Mesendoderm (in vitro differentiated cells): ENCODE measurements around the gene TNFRSF14.
"Not testable (repeated sequence)": the region's sequence is repeated elsewhere in the genome, so short reads cannot be mapped to it uniquely, and the experiment has no call there.

Source experiments
- DNase-seq: peaks from one replicate; pipeline ENCODE4 v3.0.0; 2013
- H2AK5ac ChIP-seq: 2 replicates; pipeline ENCODE4 v1.6.1; 2013; ENCODE audit warnings: low read length, inconsistent platforms
- H2BK120ac ChIP-seq: 2 replicates; pipeline ENCODE4 v1.6.1; 2013; ENCODE audit warnings: low read depth, mild to moderate bottlenecking, low read length, moderate library complexity, mixed read lengths
- H2BK15ac ChIP-seq: replicated peaks from 2 replicates; pipeline ENCODE4 v1.6.1; 2013; ENCODE audit warnings: low read depth, mild to moderate bottlenecking, moderate library complexity
- H2BK5ac ChIP-seq: 2 replicates; pipeline ENCODE4 v1.6.1; 2013; ENCODE audit warnings: low read length, inconsistent platforms
- H3K18ac ChIP-seq: 2 replicates; pipeline ENCODE4 v1.6.1; 2013; ENCODE audit warnings: mild to moderate bottlenecking, low read length, mixed read lengths
- H3K23ac ChIP-seq: one replicate; pipeline ENCODE4 v1.6.1; 2013; ENCODE audit warnings: low read length
- H3K27ac ChIP-seq: 2 replicates; pipeline ENCODE4 v1.5.1; 2013; ENCODE audit warnings: low read depth, mild to moderate bottlenecking, inconsistent platforms, low read length, moderate library complexity
- H3K27me3 ChIP-seq: 2 replicates; pipeline ENCODE4 v1.6.1; 2013; ENCODE audit warnings: low read length, control low read depth, mild to moderate bottlenecking, inconsistent platforms; ENCODE audit not compliant: insufficient read depth, poor library complexity
- H3K36me3 ChIP-seq: 2 replicates; pipeline ENCODE4 v1.6.1; 2013; ENCODE audit warnings: low read length, inconsistent platforms; ENCODE audit not compliant: control insufficient read depth, insufficient read depth
- H3K4ac ChIP-seq: one replicate; pipeline ENCODE4 v1.6.1; 2013; ENCODE audit warnings: low read depth, mild to moderate bottlenecking, low read length, moderate library complexity
- H3K4me1 ChIP-seq: 2 replicates; pipeline ENCODE4 v1.6.1; 2013; ENCODE audit warnings: low read depth, low read length, inconsistent platforms; ENCODE audit not compliant: control insufficient read depth
- H3K4me2 ChIP-seq: 2 replicates; pipeline ENCODE4 v1.6.1; 2013; ENCODE audit warnings: low read length
- H3K4me3 ChIP-seq: 2 replicates; pipeline ENCODE4 v1.5.1; 2013; ENCODE audit warnings: mild to moderate bottlenecking, low read length
- H3K56ac ChIP-seq: one replicate; pipeline ENCODE4 v1.6.1; 2013; ENCODE audit warnings: low read length
- H3K79me1 ChIP-seq: 2 replicates; pipeline ENCODE4 v1.6.1; 2013; ENCODE audit warnings: low read length, inconsistent platforms
- H3K79me2 ChIP-seq: 2 replicates; pipeline ENCODE4 v1.6.1; 2013; ENCODE audit warnings: mild to moderate bottlenecking, low read length; ENCODE audit not compliant: control insufficient read depth, insufficient read depth
- H3K9ac ChIP-seq: 2 replicates; pipeline ENCODE4 v1.6.1; 2013; ENCODE audit warnings: low read length, inconsistent platforms
- H4K5ac ChIP-seq: one replicate; pipeline ENCODE4 v1.6.1; 2013; ENCODE audit warnings: low read length
- H4K8ac ChIP-seq: one replicate; pipeline ENCODE4 v1.6.1; 2013; ENCODE audit warnings: low read depth, mild to moderate bottlenecking, control low read depth, low read length, moderate library complexity
- WGBS: extraction: QIAGEN DNeasy Blood & Tissue Kit; methylation state at CpG from one replicate; pipeline ENCODE4 v1.1.7; 2013; ENCODE audit warnings: low lambda C conversion rate, missing lambda C conversion rate; ENCODE audit not compliant: insufficient coverage; ENCODE audit errors: extremely low coverage; 5-methylcytosine and 5-hydroxymethylcytosine counted together

TNFRSF14 gene

DNA sequence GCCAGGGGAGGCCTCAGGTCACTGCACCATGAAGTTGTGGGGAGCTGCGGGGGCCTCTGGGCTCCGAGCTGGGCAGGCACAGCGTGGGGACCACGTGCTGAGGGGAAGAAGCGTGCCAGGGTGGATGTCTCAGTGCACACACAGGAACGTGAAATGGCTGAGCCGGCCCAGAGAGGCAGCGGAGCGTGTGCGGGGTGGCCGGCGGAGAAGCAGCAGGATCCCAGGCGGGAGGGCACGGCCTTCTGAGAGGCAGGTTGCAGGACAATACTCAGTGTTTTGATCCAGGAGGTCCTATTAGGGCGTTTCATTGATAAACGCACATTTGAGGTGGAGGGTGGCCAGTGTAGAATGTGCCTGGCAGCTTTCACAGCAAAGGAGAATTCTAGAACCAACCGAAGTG, 12.9 kb downstream of the TNFRSF14 start:
- no CpG with 5 or more reads among the region's 17 CpGs for WGBS
- Histone ChIP-seq H3K27me3 (no peaks in the 10 kb centered on the region), H3K4me2 (no peak overlapping the region), H4K8ac (no peak overlapping the region), H3K79me2 (no peaks in the 10 kb centered on the region), H3K27ac (no peak overlapping the region), H3K18ac (no peak overlapping the region), H3K79me1 (no peaks in the 10 kb centered on the region), H3K23ac (no peak overlapping the region), H3K36me3 (no peaks in the 10 kb centered on the region), H4K5ac (no peak overlapping the region), H3K4me3 (no peak overlapping the region), H3K56ac (no peak overlapping the region), H2BK120ac (no peak overlapping the region), H3K4me1 (no peaks in the 10 kb centered on the region), H2BK5ac (no peak overlapping the region), H2BK15ac (no peak overlapping the region), H3K4ac (no peak overlapping the region), H3K9ac (no peak overlapping the region), H2AK5ac (no peak overlapping the region)
- no peak for DNase-seq

DNA sequence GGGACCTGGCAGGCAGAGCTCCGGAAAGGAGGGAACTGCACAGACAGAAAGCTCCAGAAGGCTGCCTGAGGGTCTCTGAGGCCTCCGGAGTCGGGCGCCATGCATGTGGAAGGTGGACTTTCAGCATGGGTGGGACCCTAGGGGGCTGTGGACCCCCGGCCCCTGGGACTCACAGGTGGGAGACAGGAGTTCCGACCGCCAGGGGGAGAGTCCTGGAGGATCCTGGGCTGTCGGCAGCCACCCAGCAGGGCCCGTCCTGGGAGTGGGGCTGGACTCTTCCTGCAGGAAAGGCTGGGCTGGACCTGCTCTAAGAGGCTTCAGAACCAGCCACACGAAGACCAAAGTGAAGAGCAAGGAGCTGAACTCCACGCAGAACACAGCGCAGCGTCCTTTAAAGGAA, 13.5 kb downstream of the TNFRSF14 start:
- H3K9ac ChIP-seq, H3K27ac ChIP-seq, H2BK5ac ChIP-seq, H3K23ac ChIP-seq, H3K4me1 ChIP-seq, H3K27me3 ChIP-seq, H3K4me2 ChIP-seq, H3K36me3 ChIP-seq, H3K4me3 ChIP-seq, H4K5ac ChIP-seq, H3K79me2 ChIP-seq, H4K8ac ChIP-seq, H2AK5ac ChIP-seq, H2BK120ac ChIP-seq, H2BK15ac ChIP-seq, DNase-seq, H3K4ac ChIP-seq, H3K56ac ChIP-seq, H3K79me1 ChIP-seq, H3K18ac ChIP-seq: not testable (repeated sequence)
- no CpG with 5 or more reads among the region's 13 CpGs for WGBS

DNA sequence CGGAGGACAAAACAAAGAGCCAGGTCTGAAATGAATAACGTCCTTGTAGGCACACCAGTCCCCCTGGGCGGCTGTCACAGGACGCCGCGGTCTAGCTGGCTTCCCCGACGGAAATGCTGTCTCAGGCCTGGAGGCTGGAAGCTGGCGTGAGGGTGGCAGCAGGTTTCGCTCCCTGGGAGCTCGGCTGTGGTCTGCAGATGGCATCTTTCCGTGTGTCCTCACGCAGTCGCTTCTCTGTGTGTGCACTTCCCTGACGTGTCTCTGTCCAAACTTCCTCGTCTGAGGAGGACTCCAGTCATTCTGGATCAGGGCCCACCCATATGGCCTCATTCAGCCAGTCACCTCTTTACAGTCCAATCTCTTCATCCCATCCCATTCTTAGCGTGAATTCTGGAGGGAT, 14.2 kb downstream of the TNFRSF14 start:
- Histone ChIP-seq H3K79me2 (no peaks in the 10 kb centered on the region), H3K56ac (no peak overlapping the region), H2BK120ac (no peak overlapping the region), H2AK5ac (no peak overlapping the region), H2BK15ac (no peak overlapping the region), H3K18ac (no peak overlapping the region), H3K9ac (no peak overlapping the region), H3K36me3 (no peaks in the 10 kb centered on the region), H2BK5ac (no peak overlapping the region), H3K4me3 (no peak overlapping the region), H3K4me2 (no peak overlapping the region), H4K8ac (no peak overlapping the region), H3K27ac (no peak overlapping the region), H3K79me1 (no peaks in the 10 kb centered on the region), H4K5ac (no peak overlapping the region), H3K27me3 (no peaks in the 10 kb centered on the region), H3K4ac (no peak overlapping the region), H3K4me1 (no peaks in the 10 kb centered on the region), H3K23ac (no peak overlapping the region)
- no CpG with 5 or more reads among the region's 17 CpGs for WGBS
- DNase-seq, result no peak

DNA sequence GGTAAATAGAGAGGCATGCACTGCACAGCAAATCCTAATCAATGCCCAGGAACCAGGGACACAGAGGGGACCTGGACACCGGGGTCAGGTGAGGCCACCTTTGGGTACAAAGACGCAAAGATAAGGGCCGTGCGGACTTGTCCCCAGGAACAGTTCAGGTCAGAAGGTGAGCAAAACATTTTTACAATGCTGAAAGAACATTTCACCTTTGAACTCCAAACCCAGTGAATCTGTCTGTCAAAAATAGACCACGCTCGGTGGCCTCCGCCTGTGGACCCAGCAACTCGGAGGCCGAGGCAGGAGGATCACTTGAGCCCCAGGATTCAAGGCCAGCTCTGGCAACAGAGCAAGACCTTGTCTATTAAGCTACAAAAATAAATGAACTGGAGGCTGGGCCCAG, 15.2 kb downstream of the TNFRSF14 start:
- Histone ChIP-seq H3K4me2 (no peak overlapping the region), H3K4ac (no peak overlapping the region), H3K36me3 (no peaks in the 10 kb centered on the region), H4K8ac (no peak overlapping the region), H2AK5ac (no peak overlapping the region), H3K4me1 (no peaks in the 10 kb centered on the region), H2BK5ac (no peak overlapping the region), H3K56ac (no peak overlapping the region), H2BK120ac (no peak overlapping the region), H4K5ac (no peak overlapping the region), H3K18ac (no peak overlapping the region), H3K4me3 (no peak overlapping the region), H3K27me3 (no peaks in the 10 kb centered on the region), H3K79me2 (no peaks in the 10 kb centered on the region), H3K27ac (no peak overlapping the region), H2BK15ac (no peak overlapping the region), H3K9ac (no peak overlapping the region), H3K23ac (no peak overlapping the region), H3K79me1 (no peaks in the 10 kb centered on the region)
- no peak for DNase-seq
- no CpG with 5 or more reads among the region's 9 CpGs for WGBS

DNA sequence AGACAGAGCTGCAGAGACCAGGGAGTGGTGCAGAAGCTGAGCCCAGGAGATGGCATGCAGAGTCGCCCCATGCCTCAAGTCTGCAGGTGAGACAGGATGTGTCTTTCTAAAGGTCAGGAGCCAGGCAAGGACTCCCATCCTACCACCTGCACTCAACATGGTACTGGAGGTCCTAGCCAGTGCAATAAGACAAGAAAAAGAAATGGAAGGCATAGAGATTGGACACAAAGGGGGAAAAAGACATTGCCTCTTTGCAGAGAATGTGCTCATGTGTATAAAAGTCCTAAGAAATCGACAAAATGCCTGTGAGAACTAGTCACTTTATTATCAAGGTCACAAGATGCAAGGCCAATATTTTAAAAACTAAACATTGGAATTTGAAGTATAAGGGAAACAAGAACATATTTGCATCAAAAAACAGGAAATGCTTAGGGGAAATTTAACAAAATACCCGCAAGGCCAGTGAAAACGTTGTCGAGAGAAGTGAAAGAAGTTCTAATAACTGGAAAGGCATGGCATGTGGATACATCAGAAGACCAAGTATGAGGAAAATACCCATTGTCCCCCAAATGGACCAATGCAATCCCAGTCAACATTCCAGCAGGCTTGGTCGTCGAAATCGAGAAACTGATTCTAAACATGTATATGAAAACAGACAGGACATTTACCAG, 17.2 kb downstream of the TNFRSF14 start:
- H3K36me3 ChIP-seq, result no peaks in the 10 kb centered on the region
- no peak overlapping the region for H4K8ac ChIP-seq
- no peaks in the 10 kb centered on the region for H3K27me3 ChIP-seq
- no peak overlapping the region for H4K5ac ChIP-seq
- no peak overlapping the region for H3K56ac ChIP-seq
- no peak overlapping the region for H3K4ac ChIP-seq
- H2BK120ac ChIP-seq, result no peak overlapping the region
- no peak overlapping the region for H3K18ac ChIP-seq
- DNase-seq, result no peak
- no peak overlapping the region for H3K23ac ChIP-seq
- no peaks in the 10 kb centered on the region for H3K79me2 ChIP-seq
- H3K4me2 ChIP-seq, result no peak overlapping the region
- no peak overlapping the region for H3K9ac ChIP-seq
- no peak overlapping the region for H3K4me3 ChIP-seq
- H3K4me1 ChIP-seq, result peaks cover 1% of the 10 kb centered on the region
- H2BK15ac ChIP-seq, result no peak overlapping the region
- H2AK5ac ChIP-seq, result no peak overlapping the region
- H2BK5ac ChIP-seq, result no peak overlapping the region
- H3K79me1 ChIP-seq, result no peaks in the 10 kb centered on the region
- no peak overlapping the region for H3K27ac ChIP-seq
- WGBS, result no CpG with 5 or more reads among the region's 8 CpGs

DNA sequence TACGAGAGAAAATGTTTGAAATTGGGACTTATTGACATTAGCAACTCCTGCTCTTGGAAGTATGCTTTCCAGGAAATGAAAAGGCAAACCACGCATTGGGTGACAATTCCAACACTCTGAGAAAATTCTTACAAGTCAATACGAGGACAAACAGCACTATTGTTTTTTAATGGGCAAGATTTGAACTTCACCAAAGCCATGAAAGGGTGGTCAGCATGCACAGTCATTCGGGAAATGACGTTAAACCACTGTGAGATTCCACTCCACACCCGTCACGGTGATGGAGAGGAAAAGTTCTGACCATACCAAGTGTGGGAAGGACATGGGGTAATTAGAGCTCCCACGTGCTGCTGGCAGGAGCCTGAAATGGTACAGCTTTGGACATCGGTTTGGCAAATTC, 18.2 kb downstream of the TNFRSF14 start:
- Histone ChIP-seq H3K27me3 (no peaks in the 10 kb centered on the region), H3K4me1 (peaks cover 1% of the 10 kb centered on the region), H3K79me2 (no peaks in the 10 kb centered on the region), H2AK5ac (no peak overlapping the region), H4K8ac (no peak overlapping the region), H3K56ac (no peak overlapping the region), H3K27ac (no peak overlapping the region), H3K9ac (no peak overlapping the region), H3K36me3 (no peaks in the 10 kb centered on the region), H3K23ac (no peak overlapping the region), H3K4me3 (no peak overlapping the region), H3K4me2 (no peak overlapping the region), H2BK120ac (no peak overlapping the region), H3K4ac (no peak overlapping the region), H3K79me1 (no peaks in the 10 kb centered on the region), H2BK15ac (no peak overlapping the region), H3K18ac (no peak overlapping the region), H2BK5ac (no peak overlapping the region), H4K5ac (no peak overlapping the region)
- DNase-seq, result no peak
- no CpG with 5 or more reads among the region's 9 CpGs for WGBS
